Measurements from ENCODE around the gene ADCY1.

Gene ADCY1

DNA sequence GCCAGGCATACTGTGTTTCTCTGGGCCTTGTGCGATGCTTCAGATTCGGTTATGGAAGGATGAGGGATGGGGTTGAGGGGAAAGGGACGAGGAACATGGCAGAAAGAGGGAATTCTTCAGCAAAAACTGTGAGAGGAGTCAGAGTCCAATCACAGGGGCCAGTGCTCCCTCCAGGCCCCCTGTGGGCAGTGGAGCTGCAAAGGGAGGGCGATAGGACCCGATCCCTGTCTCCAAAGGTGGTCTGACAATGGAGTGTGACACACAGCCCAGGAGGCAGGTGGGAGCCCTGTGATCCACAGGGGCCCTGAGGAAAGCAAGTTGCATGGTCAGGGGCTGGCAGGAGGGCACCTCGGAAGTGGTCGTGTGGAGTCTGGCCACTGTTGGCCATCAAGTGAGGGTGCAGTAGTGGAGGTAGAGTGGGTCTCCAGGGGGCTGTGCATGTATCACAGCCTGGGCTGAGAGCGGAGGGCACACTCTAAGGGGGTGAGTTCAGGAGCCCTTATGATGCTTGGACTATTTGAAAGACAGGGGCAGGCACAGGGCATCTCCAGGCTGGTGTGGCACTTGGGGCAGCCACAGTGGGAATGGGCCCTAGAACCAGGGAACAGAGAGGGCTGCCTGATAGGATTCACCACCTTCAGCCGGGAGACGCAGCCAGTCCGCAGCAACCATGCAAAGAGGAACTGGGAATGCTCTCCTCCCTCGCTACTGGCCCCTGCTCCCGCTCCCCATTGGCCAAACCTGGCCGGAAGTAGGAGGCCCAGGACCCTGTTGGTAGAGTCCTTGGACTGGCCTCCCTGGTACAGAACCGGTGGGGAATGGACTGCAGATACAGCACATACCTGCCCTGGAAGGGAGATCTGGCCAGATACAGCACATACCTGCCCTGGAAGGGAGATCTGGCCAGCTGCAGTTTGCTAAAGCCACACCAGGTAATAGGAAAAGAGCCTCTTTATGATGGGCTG is 115.9 kb downstream of the ADCY1 start:
- H3K36me3 ChIP-seq: no peaks in the 10 kb centered on the region
- DNase-seq: no peak
- no peaks in the 10 kb centered on the region for H3K9me3 ChIP-seq (ENCODE audit: severe bottlenecking)
- H3K27me3 ChIP-seq (ENCODE audit: insufficient read depth, low read depth, severe bottlenecking): no peaks in the 10 kb centered on the region
- no peak overlapping the region for H3K27ac ChIP-seq
- H3K4me3 ChIP-seq (ENCODE audit: low read depth, low read length): no peak overlapping the region
- TF ChIP-seq, protein P1, sequence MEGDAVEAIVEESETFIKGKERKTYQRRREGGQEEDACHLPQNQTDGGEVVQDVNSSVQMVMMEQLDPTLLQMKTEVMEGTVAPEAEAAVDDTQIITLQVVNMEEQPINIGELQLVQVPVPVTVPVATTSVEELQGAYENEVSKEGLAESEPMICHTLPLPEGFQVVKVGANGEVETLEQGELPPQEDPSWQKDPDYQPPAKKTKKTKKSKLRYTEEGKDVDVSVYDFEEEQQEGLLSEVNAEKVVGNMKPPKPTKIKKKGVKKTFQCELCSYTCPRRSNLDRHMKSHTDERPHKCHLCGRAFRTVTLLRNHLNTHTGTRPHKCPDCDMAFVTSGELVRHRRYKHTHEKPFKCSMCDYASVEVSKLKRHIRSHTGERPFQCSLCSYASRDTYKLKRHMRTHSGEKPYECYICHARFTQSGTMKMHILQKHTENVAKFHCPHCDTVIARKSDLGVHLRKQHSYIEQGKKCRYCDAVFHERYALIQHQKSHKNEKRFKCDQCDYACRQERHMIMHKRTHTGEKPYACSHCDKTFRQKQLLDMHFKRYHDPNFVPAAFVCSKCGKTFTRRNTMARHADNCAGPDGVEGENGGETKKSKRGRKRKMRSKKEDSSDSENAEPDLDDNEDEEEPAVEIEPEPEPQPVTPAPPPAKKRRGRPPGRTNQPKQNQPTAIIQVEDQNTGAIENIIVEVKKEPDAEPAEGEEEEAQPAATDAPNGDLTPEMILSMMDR (IDR thresholded peaks at IDR 0.05; ENCODE audit: low read depth, low read length): no peak

DNA sequence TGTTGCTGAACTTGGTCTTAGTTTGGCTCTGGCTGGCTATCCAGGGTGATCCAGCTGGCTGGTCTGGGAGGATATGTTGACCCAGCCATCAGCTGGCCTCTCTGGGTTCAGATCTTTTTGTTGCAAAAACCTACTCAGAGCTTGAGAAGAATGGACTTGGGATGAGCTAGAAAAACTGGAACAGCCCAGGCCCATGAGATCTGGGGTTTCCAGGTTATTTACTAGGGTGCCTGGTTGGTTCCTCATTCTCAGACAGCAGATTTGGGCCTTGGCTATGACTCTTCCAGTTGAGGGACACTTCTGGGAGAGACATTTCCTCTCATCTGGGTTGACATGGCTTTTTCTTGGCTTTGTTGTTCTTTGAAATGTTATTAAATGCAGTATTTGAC is 116.6 kb downstream of the ADCY1 start:
- TF ChIP-seq, protein P1 (IDR thresholded peaks at IDR 0.05; ENCODE audit: low read depth, low read length): no peak
- no peak for DNase-seq

DNA sequence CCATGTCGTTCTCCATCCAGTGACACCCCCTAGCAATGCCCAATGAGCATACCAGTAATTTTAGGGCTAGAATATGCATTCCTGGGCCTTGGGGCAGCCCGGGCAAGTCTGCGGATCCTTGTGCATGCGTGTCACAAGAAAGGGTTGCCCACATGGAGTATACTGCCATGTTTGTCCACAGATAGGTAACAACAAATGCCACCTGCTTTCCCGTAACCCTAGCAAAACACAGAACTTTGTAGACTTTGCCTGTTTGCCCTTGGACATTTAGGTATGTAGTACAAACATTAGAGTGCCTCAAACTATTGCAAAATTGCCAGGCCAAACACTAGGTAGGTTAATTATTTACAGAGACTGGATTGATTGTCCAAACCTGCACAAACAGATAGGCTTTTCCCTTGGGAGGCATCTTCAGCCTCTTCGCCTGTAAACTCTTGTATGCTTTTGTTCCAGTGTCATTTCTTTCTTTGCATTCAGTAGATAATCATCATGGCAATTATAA is 117.0 kb downstream of the ADCY1 start:
- H3K4me3 ChIP-seq (ENCODE audit: low read depth, low read length): no peak overlapping the region
- no peaks in the 10 kb centered on the region for H3K9me3 ChIP-seq (ENCODE audit: severe bottlenecking)
- H3K36me3 ChIP-seq: no peaks in the 10 kb centered on the region
- TF ChIP-seq, protein P1 (IDR thresholded peaks at IDR 0.05; ENCODE audit: low read depth, low read length): no peak
- H3K27me3 ChIP-seq (ENCODE audit: insufficient read depth, low read depth, severe bottlenecking): no peaks in the 10 kb centered on the region
- H3K27ac ChIP-seq: no peak overlapping the region
- DNase-seq: no peak

More for the DNA sequence above, 116.6 kb downstream of the ADCY1 start:
- Histone ChIP-seq H3K9me3 (ENCODE audit: severe bottlenecking) (no peaks in the 10 kb centered on the region), H3K4me3 (ENCODE audit: low read depth, low read length) (no peak overlapping the region), H3K27ac (no peak overlapping the region), H3K36me3 (no peaks in the 10 kb centered on the region), H3K27me3 (ENCODE audit: insufficient read depth, low read depth, severe bottlenecking) (no peaks in the 10 kb centered on the region)

DNA sequence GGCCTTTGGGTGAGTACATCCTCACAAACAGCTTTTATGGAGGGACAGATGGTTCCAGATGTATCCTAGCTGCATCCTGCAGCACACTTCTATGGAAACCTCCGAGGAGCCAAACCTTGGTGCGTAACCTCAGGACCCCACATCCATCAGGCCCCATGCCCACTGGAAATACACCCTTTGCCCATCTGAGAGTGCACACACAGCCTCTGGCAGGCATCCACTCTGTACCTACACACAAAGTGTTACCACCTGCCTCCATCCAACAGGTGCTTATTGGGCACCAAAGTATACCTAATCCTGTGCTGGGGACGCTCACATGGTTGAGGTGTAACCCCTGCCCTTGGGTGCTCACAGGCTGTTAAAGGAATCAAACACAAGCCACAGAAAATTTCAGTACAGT is 117.9 kb downstream of the ADCY1 start:
- H3K36me3 ChIP-seq: no peaks in the 10 kb centered on the region
- no peaks in the 10 kb centered on the region for H3K27me3 ChIP-seq (ENCODE audit: insufficient read depth, low read depth, severe bottlenecking)
- DNase-seq: no peak
- TF ChIP-seq, protein P1 (IDR thresholded peaks at IDR 0.05; ENCODE audit: low read depth, low read length): no peak
- no peak overlapping the region for H3K4me3 ChIP-seq (ENCODE audit: low read depth, low read length)
- no peaks in the 10 kb centered on the region for H3K9me3 ChIP-seq (ENCODE audit: severe bottlenecking)
- no peak overlapping the region for H3K27ac ChIP-seq

DNA sequence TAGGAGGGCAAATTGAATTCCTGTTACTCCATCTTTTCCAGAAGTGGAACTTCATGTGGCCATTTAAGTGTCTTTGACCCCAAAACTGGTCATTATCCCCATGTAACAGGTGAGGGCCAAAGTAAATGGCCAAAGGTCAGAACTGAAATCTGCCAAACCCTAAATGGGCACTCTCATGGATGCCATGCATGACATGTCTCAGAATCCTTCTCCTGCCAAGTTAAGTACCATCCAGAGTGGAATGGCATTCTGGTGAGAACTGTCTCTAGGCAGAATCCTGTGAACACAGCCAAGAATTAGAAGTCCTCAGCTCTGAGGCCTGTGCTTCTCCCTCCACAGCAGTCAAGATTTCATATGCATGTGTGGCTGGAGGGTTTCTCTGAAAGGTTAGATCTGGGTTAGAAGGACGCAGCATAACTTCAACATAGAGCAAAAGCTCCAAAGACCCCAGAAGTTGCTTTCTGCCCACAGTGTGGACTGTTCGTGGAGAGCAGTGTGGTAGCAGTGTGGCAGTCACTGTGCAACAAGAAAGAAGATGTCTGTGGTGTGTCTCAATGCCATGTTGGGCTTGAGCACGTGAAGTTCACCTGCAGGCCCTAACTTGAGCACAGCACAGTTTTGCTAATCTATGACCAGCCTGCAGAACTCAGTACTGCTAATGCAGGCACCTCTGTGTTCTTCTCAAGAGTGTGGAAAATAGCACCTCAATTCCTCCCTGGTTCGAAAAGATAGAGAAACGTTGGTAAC is 121.3 kb downstream of the ADCY1 start:
- Histone ChIP-seq H3K36me3 (no peaks in the 10 kb centered on the region), H3K4me3 (ENCODE audit: low read depth, low read length) (no peak overlapping the region), H3K9me3 (ENCODE audit: severe bottlenecking) (no peaks in the 10 kb centered on the region), H3K27ac (no peak overlapping the region), H3K27me3 (ENCODE audit: insufficient read depth, low read depth, severe bottlenecking) (no peaks in the 10 kb centered on the region)
- TF ChIP-seq, protein P1 (IDR thresholded peaks at IDR 0.05; ENCODE audit: low read depth, low read length): no peak
- DNase-seq: no peak

All from WERI-Rb-1 (cell line).